ENCODE data around the gene MMP20. TPM values are rescaled to one million over a fixed set of nuclear protein-coding genes. Genes with fewer than 3 reads are reported as not detected.

The MMP20 gene
- total RNA-seq, 1 donor from 2014 or later: not detected

DNA sequence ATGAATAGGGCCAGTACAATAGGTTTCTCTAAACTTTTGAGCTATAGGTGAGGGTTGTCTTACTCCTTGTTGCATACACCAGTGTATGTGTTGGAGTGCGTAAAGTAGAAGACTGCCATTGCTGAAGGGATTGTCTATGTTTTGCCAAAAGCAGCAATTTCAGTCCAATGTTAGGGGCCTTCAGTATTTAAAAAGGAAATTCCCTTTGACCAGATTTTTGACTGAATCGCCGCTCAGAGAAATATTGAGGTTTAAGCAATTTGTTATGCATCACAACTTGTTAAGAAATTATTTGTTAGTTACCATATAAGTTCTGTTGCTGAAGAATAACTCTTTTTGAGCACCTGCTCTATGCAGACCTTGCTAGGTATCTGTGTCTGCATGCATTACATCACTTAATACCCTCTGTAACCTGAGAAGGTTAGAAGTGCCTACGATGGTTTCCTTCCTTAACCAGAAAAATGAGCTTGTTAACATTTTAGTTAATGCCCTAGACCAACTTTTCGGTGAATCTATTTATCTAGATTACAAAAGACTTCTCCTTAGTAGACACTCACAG is 33.9 kb downstream of the MMP20 start:
- no peaks in the 10 kb centered on the region for H3K27me3 Mint-ChIP-seq
- H3K36me3 Mint-ChIP-seq: no peaks in the 10 kb centered on the region
- DNase-seq (ENCODE audit: extremely low spot score, unreplicated experiment): no peak
- TF ChIP-seq, protein P1, sequence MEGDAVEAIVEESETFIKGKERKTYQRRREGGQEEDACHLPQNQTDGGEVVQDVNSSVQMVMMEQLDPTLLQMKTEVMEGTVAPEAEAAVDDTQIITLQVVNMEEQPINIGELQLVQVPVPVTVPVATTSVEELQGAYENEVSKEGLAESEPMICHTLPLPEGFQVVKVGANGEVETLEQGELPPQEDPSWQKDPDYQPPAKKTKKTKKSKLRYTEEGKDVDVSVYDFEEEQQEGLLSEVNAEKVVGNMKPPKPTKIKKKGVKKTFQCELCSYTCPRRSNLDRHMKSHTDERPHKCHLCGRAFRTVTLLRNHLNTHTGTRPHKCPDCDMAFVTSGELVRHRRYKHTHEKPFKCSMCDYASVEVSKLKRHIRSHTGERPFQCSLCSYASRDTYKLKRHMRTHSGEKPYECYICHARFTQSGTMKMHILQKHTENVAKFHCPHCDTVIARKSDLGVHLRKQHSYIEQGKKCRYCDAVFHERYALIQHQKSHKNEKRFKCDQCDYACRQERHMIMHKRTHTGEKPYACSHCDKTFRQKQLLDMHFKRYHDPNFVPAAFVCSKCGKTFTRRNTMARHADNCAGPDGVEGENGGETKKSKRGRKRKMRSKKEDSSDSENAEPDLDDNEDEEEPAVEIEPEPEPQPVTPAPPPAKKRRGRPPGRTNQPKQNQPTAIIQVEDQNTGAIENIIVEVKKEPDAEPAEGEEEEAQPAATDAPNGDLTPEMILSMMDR (conservative IDR thresholded peaks at IDR 0.05): no peak
- no peak overlapping the region for H3K27ac Mint-ChIP-seq
- H3K4me1 Mint-ChIP-seq (ENCODE audit: unreplicated experiment): no peaks in the 10 kb centered on the region
- no peak overlapping the region for H3K4me3 Mint-ChIP-seq
- peaks cover 4% of the 10 kb centered on the region for H3K9me3 Mint-ChIP-seq

DNA sequence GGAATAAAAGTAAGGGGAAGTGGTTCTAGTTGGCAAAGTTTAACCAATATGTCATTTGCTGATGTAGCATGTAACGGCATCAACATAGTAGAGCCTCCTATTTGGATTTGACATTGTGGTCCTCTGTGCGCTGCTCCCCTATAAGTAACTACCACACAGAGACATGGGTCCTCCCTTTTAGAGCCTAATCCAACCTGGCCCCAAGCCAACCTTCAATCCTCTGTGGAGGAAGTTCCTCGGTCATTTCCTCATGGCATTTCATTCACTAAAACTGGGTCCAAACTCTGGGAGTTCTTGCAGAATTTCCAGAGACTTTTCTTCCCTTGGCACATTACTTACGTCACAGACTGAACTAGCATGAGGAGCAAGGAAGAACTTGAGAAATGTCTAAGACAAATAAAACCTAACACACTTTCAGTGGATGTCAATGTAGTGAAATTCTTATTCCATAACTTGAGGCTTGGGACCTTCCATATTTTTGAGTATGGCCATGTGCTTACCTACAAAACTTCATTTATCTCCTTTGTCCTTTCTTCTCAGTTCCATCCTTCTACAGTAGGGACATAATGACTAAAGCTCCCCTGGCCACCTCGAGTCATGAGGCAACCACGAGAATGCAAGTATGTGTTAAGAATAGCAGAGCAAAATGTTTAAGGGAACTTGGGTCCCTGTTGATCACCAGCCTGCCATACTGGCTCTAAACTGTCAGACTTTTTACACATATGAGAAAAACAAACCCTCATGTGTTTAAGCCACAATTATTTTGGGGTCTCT is 34.7 kb downstream of the MMP20 start:
- Mint-ChIP-seq H3K9me3 (peaks cover 4% of the 10 kb centered on the region), H3K27ac (no peak overlapping the region), H3K4me3 (no peak overlapping the region), H3K36me3 (no peaks in the 10 kb centered on the region), H3K27me3 (no peaks in the 10 kb centered on the region), H3K4me1 (ENCODE audit: unreplicated experiment) (no peaks in the 10 kb centered on the region)
- no peak for DNase-seq (ENCODE audit: extremely low spot score, unreplicated experiment)
- TF ChIP-seq, protein P1 (conservative IDR thresholded peaks at IDR 0.05): no peak

- DNase-seq (ENCODE audit: extremely low spot score, unreplicated experiment): no peak
- no peaks in the 10 kb centered on the region for H3K36me3 Mint-ChIP-seq
- H3K27ac Mint-ChIP-seq: no peak overlapping the region
- peaks cover 4% of the 10 kb centered on the region for H3K9me3 Mint-ChIP-seq
- no peaks in the 10 kb centered on the region for H3K4me1 Mint-ChIP-seq (ENCODE audit: unreplicated experiment)
- H3K4me3 Mint-ChIP-seq: no peak overlapping the region
- no peaks in the 10 kb centered on the region for H3K27me3 Mint-ChIP-seq
- TF ChIP-seq, protein P1 (conservative IDR thresholded peaks at IDR 0.05): no peak
Observed at GRCh38 chr11:102589047-102589459, 36.1 kb downstream of the MMP20 start.

DNA sequence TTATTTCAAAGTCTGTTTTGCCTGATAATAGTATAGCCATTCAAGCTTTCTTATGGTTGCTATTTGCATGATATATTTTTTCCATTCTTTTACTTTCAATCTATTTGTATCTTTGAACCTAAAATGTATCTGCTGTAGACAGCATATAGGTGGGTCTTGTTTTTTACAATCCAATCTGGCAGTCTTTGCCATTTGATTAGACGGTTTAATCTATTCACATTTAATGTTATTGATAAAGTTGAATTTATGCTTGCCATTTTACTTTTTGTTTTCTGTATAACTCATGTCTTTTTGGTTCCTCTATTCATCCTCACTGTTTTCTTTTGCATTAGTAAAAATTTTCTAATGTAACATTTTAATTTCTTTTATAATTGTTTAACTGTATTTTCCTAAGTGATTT is 37.4 kb downstream of the MMP20 start:
- H3K27me3 Mint-ChIP-seq: no peaks in the 10 kb centered on the region
- H3K4me1 Mint-ChIP-seq (ENCODE audit: unreplicated experiment): no peaks in the 10 kb centered on the region
- H3K36me3 Mint-ChIP-seq: no peaks in the 10 kb centered on the region
- peaks cover 4% of the 10 kb centered on the region for H3K9me3 Mint-ChIP-seq
- no peak overlapping the region for H3K4me3 Mint-ChIP-seq
- no peak for DNase-seq (ENCODE audit: extremely low spot score, unreplicated experiment)
- no peak overlapping the region for H3K27ac Mint-ChIP-seq
- TF ChIP-seq, protein P1 (conservative IDR thresholded peaks at IDR 0.05): no peak

DNA sequence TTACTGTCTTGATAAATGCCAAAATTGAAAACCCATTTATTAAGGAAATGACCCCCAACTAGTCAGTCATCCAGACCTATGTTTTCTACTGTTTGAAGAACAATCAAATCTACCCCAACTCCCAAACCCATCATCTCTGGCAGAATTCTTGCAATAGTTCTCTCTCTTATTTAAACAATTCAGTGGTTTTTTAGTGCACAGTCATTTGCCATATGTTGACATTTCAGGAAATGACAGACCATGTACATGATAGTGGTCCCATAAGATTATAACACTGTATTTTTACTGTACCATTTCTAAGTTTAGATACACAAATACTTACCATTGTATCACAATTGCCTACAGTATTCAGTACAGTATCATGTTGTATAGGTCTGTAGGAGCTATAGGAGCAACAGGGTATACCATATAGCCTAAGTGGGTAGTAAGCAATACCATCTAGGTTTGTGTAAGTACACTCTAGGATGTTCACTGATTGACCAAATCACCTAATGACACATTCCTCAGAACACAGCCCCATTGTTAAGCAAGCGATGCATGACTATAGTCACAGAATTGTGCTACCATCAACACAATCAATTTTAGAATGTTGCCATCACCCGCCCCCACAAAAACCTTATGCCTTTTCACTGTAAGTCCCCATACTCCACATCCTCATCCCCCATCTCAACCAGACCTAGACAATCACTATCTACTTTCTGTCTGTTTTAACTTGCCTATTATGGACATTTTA is 41.8 kb downstream of the MMP20 start:
- DNase-seq (ENCODE audit: extremely low spot score, unreplicated experiment): no peak
- H3K9me3 Mint-ChIP-seq: no peaks in the 10 kb centered on the region
- no peaks in the 10 kb centered on the region for H3K4me1 Mint-ChIP-seq (ENCODE audit: unreplicated experiment)
- H3K4me3 Mint-ChIP-seq: no peak overlapping the region
- H3K27ac Mint-ChIP-seq: no peak overlapping the region
- H3K27me3 Mint-ChIP-seq: no peaks in the 10 kb centered on the region
- TF ChIP-seq, protein P1 (conservative IDR thresholded peaks at IDR 0.05): no peak
- H3K36me3 Mint-ChIP-seq: no peaks in the 10 kb centered on the region
